H1 (cell line): ENCODE data around the gene MAGI3.

Source experiments
- CEBPB ChIP-seq: IDR thresholded peaks from 2 replicates; pipeline ENCODE4 v1.6.1; 2012; ENCODE audit warnings: low read depth, low read length
- EGR1 ChIP-seq: IDR thresholded peaks from 2 replicates; pipeline ENCODE4 v1.6.1; 2011; ENCODE audit warnings: low read depth, low read length, borderline replicate concordance
- MAFK ChIP-seq: IDR thresholded peaks from 2 replicates; pipeline ENCODE4 v1.6.1; 2012; ENCODE audit warnings: low read depth, mild to moderate bottlenecking, improper control_type of control experiment, low read length
- NANOG ChIP-seq: IDR thresholded peaks from 2 replicates; pipeline ENCODE4 v1.6.1; 2011; ENCODE audit warnings: low read length, low read depth, mild to moderate bottlenecking, inconsistent platforms; ENCODE audit not compliant: insufficient read depth, poor library complexity, severe bottlenecking
- POLR2A ChIP-seq, 2 experiments: IDR thresholded peaks; 1 replicate in 1 of 2; 2 replicates in 1 of 2; pipeline ENCODE4 v1.6.1; 2011; ENCODE audit warnings: low read depth in 2 of 2, low read length in 2 of 2, mild to moderate bottlenecking in 2 of 2; ENCODE audit errors: control extremely low read depth in 1 of 2
- RAD21 ChIP-seq, 2 experiments: IDR thresholded peaks in 1 of 2; conservative IDR thresholded peaks in 1 of 2; 2 replicates each; pipeline ENCODE4 v1.6.1; 2011; ENCODE audit warnings: low read depth in 2 of 2, low read length in 2 of 2, improper control_type of control experiment in 1 of 2, inconsistent platforms in 1 of 2, mild to moderate bottlenecking in 1 of 2, moderate library complexity in 1 of 2
- SIN3A ChIP-seq, 2 experiments: IDR thresholded peaks in 1 of 2; conservative IDR thresholded peaks in 1 of 2; 2 replicates each; pipeline ENCODE4 v1.6.1; 2011 to 2012; ENCODE audit warnings: low read length in 2 of 2, improper control_type of control experiment in 1 of 2, low read depth in 1 of 2, mild to moderate bottlenecking in 1 of 2
- SRF ChIP-seq: IDR thresholded peaks from 2 replicates; pipeline ENCODE4 v1.6.1; 2011; ENCODE audit warnings: mild to moderate bottlenecking, low read depth, low read length, moderate library complexity

DNA sequence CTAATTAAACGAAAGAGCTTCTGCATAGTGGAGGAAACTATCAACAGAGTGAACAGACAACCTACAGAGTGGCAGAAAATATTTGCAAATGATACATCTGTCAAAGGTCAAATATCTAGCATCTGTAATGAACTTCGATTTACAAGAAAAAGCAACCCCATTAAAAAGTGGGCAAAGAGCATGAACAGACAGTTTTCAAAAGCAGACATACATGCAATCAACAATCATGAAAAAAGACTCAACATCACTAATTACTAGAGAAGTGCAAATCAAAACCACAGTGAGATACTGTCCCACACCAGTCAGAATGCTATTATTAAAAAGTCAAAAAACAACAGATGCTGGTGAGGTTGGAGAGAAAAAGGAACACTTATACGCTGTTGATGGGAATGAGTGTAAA lies 103.2 kb downstream of the MAGI3 start:
- TF ChIP-seq MAFK (no peak), RAD21 (IDR thresholded peaks at IDR 0.05 in 1 of 2, conservative IDR thresholded peaks at IDR 0.05 in 1 of 2; ENCODE audit: low read depth in 2 of 2, low read length in 2 of 2) (no peak), POLR2A (IDR thresholded peaks at IDR 0.05; ENCODE audit: control extremely low read depth in 1 of 2, low read depth in 2 of 2, low read length in 2 of 2) (no peak), NANOG (no peak), EGR1 (no peak), CEBPB (no peak), SIN3A (conservative IDR thresholded peaks at IDR 0.05 in 1 of 2, IDR thresholded peaks at IDR 0.05 in 1 of 2; ENCODE audit: low read depth in 1 of 2, low read length in 2 of 2) (no peak), SRF (no peak)
